ENCODE data around the gene ITGB4. TPM values are rescaled to one million over a fixed set of nuclear protein-coding genes. Genes with fewer than 3 reads are reported as not detected.

The ITGB4 gene
- total and polyA plus RNA-seq, 2 of the 13 experiments (the other 11 are each of a cell fraction or from before 2014, with no cell fraction given), result 6.9 to 14.5 TPM

GRCh38 chr17:75720656-75721462 lies at the start of gene ITGB4 (continued):
- TF ChIP-seq ZNF367 (CRISPR knock-in tag; IDR thresholded peaks at IDR 0.05; ENCODE audit: borderline replicate concordance) (no peak), RNF219 (CRISPR knock-in tag; IDR thresholded peaks at IDR 0.05) (no peak), DR1 (CRISPR knock-in tag; IDR thresholded peaks at IDR 0.05) (no peak), REST (IDR thresholded peaks at IDR 0.05; ENCODE audit: borderline replicate concordance in 1 of 2, low read depth in 1 of 2, low read length in 2 of 2) (no peak), GLI4 (CRISPR knock-in tag; IDR thresholded peaks at IDR 0.05; ENCODE audit: borderline replicate concordance) (no peak), ZFP62 (CRISPR knock-in tag; IDR thresholded peaks at IDR 0.05) (no peak), HNRNPLL (IDR thresholded peaks at IDR 0.05; ENCODE audit: low read depth, low read length, poor library complexity, severe bottlenecking) (peak; percentile 29), NFATC3 (CRISPR knock-in tag; IDR thresholded peaks at IDR 0.05) (no peak), SNAI1 (CRISPR knock-in tag; IDR thresholded peaks at IDR 0.05; ENCODE audit: borderline replicate concordance) (no peak), TIGD3 (CRISPR knock-in tag; IDR thresholded peaks at IDR 0.05; ENCODE audit: borderline replicate concordance) (no peak), ZBTB38 (CRISPR knock-in tag; IDR thresholded peaks at IDR 0.05) (no peak), IKZF4 (CRISPR knock-in tag; IDR thresholded peaks at IDR 0.05; ENCODE audit: borderline replicate concordance, low read depth, not compliant biosample characterization) (no peak)
- TF ChIP-seq, protein P1, sequence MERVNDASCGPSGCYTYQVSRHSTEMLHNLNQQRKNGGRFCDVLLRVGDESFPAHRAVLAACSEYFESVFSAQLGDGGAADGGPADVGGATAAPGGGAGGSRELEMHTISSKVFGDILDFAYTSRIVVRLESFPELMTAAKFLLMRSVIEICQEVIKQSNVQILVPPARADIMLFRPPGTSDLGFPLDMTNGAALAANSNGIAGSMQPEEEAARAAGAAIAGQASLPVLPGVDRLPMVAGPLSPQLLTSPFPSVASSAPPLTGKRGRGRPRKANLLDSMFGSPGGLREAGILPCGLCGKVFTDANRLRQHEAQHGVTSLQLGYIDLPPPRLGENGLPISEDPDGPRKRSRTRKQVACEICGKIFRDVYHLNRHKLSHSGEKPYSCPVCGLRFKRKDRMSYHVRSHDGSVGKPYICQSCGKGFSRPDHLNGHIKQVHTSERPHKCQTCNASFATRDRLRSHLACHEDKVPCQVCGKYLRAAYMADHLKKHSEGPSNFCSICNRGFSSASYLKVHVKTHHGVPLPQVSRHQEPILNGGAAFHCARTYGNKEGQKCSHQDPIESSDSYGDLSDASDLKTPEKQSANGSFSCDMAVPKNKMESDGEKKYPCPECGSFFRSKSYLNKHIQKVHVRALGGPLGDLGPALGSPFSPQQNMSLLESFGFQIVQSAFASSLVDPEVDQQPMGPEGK (CRISPR knock-in tag; IDR thresholded peaks at IDR 0.05), result 0 out of 2 replicates have a peak, but pooled peaks have one; percentile 33
- TF ChIP-seq, protein P2, sequence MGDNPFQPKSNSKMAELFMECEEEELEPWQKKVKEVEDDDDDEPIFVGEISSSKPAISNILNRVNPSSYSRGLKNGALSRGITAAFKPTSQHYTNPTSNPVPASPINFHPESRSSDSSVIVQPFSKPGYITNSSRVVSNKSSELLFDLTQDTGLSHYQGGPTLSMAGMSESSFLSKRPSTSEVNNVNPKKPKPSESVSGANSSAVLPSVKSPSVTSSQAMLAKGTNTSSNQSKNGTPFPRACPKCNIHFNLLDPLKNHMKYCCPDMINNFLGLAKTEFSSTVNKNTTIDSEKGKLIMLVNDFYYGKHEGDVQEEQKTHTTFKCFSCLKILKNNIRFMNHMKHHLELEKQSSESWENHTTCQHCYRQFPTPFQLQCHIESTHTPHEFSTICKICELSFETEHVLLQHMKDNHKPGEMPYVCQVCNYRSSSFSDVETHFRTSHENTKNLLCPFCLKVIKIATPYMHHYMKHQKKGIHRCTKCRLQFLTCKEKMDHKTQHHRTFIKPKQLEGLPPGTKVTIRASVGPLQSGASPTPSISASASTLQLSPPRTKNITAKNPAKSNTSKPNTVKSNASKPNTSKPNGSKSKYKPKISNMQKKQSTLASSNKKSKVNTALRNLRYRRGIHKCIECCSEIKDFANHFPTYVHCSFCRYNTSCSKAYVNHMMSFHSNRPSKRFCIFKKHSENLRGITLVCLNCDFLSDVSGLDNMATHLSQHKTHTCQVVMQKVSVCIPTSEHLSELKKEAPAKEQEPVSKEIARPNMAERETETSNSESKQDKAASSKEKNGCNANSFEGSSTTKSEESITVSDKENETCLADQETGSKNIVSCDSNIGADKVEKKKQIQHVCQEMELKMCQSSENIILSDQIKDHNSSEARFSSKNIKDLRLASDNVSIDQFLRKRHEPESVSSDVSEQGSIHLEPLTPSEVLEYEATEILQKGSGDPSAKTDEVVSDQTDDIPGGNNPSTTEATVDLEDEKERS (CRISPR knock-in tag; IDR thresholded peaks at IDR 0.05), result no peak
